ENCODE data around the gene DNMT1.

- TF ChIP-seq CTCF (optimal IDR thresholded peaks at IDR 0.05 in 1 of 3, IDR thresholded peaks at IDR 0.05 in 1 of 3, conservative IDR thresholded peaks at IDR 0.05 in 1 of 3; ENCODE audit: extremely low read depth in 1 of 3, insufficient read depth in 2 of 3, low read length in 3 of 3) (peak in 2 of 3 experiments; percentile 3 to 6), EZH2 (IDR thresholded peaks at IDR 0.05; ENCODE audit: low read length) (no peak)
These were observed 59.0 kb downstream of the DNMT1 start for GRCh38 chr19:10135551-10136334.
